ENCODE data around the gene TAMALIN.

Gene TAMALIN

GRCh38 chr12:52054833-52055730 is 48.3 kb downstream of the TAMALIN start:
- no peak for DNase-seq (ENCODE audit: low read depth, low spot score)

GRCh38 chr12:52055731-52056711 is 49.3 kb downstream of the TAMALIN start:
- no peak for DNase-seq (ENCODE audit: low read depth, low spot score)

DNA sequence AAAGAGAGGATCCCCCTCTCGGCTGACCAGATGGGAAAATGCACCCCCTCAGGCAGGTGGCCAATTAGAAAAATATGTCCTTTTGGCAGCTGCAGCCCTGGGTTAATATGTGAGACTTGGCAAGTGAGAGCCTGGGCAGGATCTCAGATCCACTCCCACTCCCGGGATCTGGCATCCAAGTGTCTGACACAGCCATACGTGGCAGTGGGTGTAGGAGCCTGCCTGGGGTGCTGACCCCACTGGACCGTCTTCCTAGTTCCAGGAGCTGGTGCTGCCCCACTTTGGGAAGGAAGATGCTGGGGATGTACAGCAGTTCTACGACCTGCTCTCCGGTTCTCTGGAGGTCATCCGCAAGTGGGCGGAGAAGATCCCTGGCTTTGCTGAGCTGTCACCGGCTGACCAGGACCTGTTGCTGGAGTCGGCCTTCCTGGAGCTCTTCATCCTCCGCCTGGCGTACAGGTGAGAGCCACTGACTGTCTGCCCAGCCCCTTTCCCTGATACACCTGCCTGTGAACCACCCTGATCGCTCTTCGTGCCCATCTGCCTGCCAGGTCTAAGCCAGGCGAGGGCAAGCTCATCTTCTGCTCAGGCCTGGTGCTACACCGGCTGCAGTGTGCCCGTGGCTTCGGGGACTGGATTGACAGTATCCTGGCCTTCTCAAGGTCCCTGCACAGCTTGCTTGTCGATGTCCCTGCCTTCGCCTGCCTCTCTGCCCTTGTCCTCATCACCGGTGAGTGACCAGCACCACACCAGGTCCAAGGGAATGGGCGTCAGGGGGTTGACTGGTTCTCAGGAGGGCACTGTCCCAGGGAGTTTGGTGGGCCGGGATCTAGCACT is 50.3 kb downstream of the TAMALIN start:
- no peak for DNase-seq (ENCODE audit: low read depth, low spot score)

GRCh38 chr12:52057638-52058576 is 51.2 kb downstream of the TAMALIN start:
- DNase-seq (ENCODE audit: low read depth, low spot score): no peak

DNA sequence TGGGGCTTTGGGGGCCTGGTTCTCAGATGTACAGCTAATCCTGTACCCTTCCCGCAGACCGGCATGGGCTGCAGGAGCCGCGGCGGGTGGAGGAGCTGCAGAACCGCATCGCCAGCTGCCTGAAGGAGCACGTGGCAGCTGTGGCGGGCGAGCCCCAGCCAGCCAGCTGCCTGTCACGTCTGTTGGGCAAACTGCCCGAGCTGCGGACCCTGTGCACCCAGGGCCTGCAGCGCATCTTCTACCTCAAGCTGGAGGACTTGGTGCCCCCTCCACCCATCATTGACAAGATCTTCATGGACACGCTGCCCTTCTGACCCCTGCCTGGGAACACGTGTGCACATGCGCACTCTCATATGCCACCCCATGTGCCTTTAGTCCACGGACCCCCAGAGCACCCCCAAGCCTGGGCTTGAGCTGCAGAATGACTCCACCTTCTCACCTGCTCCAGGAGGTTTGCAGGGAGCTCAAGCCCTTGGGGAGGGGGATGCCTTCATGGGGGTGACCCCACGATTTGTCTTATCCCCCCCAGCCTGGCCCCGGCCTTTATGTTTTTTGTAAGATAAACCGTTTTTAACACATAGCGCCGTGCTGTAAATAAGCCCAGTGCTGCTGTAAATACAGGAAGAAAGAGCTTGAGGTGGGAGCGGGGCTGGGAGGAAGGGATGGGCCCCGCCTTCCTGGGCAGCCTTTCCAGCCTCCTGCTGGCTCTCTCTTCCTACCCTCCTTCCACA is 52.0 kb downstream of the TAMALIN start:
- DNase-seq (ENCODE audit: low read depth, low spot score): no peak

GRCh38 chr12:52059582-52060497 is 53.1 kb downstream of the TAMALIN start:
- no peak for DNase-seq (ENCODE audit: low read depth, low spot score)

GRCh38 chr12:52060498-52061177 is 53.9 kb downstream of the TAMALIN start:
- DNase-seq (ENCODE audit: low read depth, low spot score): no peak

DNA sequence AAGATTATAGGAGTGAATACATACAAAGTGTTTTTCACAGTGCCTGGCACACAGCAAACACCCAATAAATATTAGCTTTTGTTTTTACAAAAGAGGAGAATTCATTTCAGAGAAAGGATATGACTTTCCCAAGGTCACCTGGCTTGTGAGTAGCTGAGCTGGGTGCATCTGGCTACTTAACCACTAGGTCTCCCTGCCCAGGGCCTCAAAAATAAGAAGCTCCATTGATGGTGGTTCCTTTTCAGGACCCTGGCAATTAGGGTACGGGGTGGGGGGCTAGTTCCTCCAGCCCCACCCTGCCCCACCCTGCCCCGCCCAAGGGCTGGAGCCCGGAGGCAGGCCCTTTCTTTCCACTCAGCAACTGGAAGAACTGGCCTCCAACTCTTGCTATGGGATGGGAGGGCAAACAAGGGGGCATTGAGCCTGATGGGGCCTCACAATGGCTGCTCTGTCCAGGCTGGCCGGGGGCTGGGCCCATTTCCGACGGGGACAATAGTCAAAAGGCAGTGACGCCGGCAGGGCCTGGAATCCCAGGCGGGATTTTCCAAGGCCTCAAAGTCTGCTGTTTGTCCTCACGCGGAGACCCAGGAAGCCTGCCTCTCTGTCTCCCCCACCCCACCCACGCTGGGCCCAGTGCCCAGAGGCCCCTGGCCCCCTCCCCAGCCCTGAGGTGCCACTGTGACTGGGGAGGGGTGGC is 54.9 kb downstream of the TAMALIN start:
- no peak for DNase-seq (ENCODE audit: low read depth, low spot score)

DNA sequence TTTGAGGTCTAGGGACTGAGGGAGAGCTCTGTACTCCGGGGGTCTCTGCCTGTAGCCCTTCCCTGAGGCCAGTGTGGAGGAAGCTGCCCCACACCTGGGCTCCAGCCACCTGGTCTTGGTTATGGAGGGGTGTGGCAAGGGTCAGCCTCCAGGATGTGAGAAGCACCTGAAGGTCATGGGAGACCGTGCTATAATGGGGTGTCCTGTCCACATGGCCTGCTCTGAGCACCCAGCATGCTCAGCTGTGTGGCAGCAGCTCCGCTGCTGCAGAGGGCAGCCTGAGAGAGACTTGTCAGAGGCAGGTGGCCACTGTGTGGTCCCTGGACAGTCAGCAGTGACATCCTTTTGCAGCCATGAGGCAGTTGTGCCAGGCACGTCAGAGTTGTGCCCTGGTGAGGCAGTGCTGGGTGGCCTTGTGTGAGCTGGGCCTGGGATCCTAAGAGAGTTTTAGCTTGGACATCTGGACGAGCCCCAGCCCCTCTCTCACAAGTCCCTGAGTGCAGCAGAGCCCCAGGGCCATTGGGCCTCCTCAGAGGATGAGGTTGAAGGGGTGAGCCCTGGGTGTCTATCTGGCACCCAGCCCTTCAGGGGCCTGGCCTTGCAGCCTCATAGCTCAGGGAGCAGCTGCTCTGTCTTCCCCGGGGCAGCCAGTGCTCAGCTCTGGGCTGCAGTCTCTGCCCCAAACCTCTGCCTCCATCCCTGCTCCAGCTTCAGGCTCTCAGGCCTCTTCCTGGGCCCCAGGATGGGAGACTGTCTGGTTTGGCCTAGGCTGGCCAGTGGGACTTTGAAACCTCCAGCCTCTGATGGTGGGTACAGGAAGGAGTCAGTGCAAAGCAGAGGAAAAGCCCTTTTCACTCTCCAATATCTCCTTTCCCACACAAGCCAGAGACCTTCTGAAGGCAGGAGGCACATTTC is 55.7 kb downstream of the TAMALIN start:
- no peak for DNase-seq (ENCODE audit: low read depth, low spot score)

DNA sequence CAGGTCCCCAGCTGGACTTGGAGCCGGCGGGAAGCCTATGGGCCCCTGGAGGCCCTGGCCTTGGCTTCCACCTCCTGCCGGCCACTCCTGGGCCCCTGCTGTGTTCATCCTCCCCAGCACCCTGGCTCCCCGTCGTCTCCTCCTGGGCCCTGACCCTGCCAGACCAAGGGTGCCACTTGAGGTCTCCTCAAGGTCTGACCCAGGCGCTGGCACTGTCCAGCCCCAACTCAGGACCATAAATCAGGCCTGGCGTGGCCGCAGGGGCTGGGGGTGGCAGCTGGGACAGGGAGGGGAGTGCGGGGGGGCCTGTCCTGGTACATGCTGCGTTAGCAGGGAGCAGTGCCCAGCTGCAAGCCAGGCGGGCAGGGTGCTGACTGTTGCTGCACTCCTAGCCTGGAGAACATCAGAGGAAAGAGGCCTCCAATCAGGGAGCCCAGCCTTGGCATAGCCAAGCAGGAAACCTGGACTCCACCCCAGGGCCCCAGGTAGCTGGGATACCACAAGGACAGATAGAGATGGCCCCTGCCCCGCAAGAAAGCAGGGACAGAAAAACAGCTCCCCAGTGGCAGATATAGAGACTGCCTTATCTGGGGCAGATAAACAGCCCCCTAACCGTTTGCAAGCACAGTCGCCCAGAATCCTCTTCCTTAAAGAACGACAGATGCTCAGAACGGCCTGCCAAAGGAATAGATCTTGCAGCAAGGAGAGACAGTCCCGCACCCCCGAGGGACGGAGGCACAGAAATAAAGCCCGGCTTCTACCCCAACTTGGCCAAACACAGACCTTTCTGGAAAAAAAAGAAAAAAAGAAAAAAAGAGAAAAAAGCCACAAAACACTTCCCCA is 56.6 kb downstream of the TAMALIN start:
- no peak for DNase-seq (ENCODE audit: low read depth, low spot score)

DNA sequence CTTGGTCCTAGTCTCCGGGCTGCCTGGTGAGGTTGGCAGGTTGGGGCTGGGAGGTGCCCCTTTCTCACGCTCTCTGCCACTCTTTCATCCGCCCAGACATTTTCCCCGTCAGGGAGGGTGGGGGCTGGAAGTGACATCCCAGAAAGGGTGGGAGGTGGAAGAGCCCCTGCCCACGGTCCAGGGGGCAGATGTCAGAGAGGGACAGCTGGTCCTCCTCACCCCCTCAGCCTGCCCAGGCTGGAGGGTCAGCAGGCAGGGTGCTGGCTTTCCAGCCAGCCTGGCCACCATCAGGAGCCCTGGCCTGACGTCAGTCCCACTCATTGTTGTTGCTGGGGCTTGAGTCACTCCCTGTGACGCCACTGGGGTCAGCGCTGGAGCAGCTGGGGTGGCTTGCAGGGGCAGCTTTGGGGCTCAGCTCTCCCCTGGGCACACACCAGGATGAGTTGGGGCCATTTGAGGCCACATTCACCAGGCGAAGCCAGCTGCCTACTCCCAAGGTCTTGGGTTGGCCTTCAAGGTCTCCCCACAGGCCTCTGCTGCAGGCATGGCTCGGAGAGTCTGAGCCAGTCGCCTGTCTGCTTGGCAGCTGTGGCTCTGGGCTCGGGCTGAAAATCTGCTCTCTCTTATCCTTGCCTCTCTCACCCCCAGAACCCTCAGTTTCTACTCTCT is 57.4 kb downstream of the TAMALIN start:
- DNase-seq (ENCODE audit: low read depth, low spot score): peak; percentile 96
